H1 (cell line): ENCODE data around the gene CLPTM1L. TPM values are rescaled to one million over a fixed set of nuclear protein-coding genes. Genes with fewer than 3 reads are reported as not detected.

ENCODE experiments used
- CTCF ChIA-PET: fragments of 300-600 bp; sonication (Branson Sonifier 250); formaldehyde crosslinking; loops from one replicate; lab custom pipeline; 2021; ENCODE audit not compliant: partially characterized antibody; lab: Charles Lee
- POLR2A ChIA-PET: fragments of 300-600 bp; sonication (Branson Sonifier 250); formaldehyde crosslinking; loops from one replicate; lab custom pipeline; 2021; ENCODE audit warnings: inconsistent platforms; ENCODE audit not compliant: partially characterized antibody; lab: Charles Lee
- DNase-seq, 2 experiments: peaks; one replicate each; pipeline versions ENCODE4 v3.0.0 to v3.0.0-alpha.2; 2010 to 2022; ENCODE audit warnings: low spot score in 2 of 2, low read depth in 1 of 2, mixed read lengths in 1 of 2
- FAIRE-seq: peaks from 2 replicates; lab custom pipeline; 2011; peaks lifted over from hg19 to GRCh38; lab: Jason Lieb, UNC
- H2AFZ ChIP-seq: 2 replicates; pipeline ENCODE4 v1.8.1; 2012; ENCODE audit warnings: low read length, inconsistent platforms
- H2AK5ac ChIP-seq: 2 replicates; pipeline ENCODE4 v1.6.1; 2013; ENCODE audit warnings: low read depth, low read length
- H2BK120ac ChIP-seq: replicated peaks from 2 replicates; pipeline ENCODE3; 2013; ENCODE audit warnings: low read depth, low read length, inconsistent platforms
- H2BK12ac ChIP-seq: 2 replicates; pipeline ENCODE4 v1.6.1; 2013; ENCODE audit warnings: low read depth, low read length
- H2BK15ac ChIP-seq: 2 replicates; pipeline ENCODE4 v1.6.1; 2013; ENCODE audit warnings: low read length
- H2BK20ac ChIP-seq: 2 replicates; pipeline ENCODE4 v1.6.1; 2013; ENCODE audit warnings: low read length
- H2BK5ac ChIP-seq: 2 replicates; pipeline ENCODE4 v1.6.1; 2013; ENCODE audit warnings: low read depth, low read length
- H3K14ac ChIP-seq: 2 replicates; pipeline ENCODE4 v1.6.1; 2013; ENCODE audit warnings: inconsistent platforms; ENCODE audit not compliant: insufficient read length
- H3K18ac ChIP-seq: 2 replicates; pipeline ENCODE4 v1.6.1; 2013; ENCODE audit warnings: low read length; ENCODE audit errors: extremely low read depth
- H3K23ac ChIP-seq: 2 replicates; pipeline ENCODE4 v1.6.1; 2013; ENCODE audit warnings: inconsistent platforms; ENCODE audit not compliant: insufficient read length
- H3K23me2 ChIP-seq: 2 replicates; pipeline ENCODE4 v1.6.1; 2013; ENCODE audit warnings: low read depth, low read length
- H3K27ac ChIP-seq: 2 replicates; pipeline ENCODE4 v1.6.1; 2011; ENCODE audit warnings: low read depth, low read length, inconsistent platforms
- H3K27me3 ChIP-seq, 4 experiments: replicated peaks in 1 of 4; 1 replicate in 1 of 4; 2 replicates in 3 of 4; pipeline versions ENCODE4 v1.6.1 to v1.8.1; 2011 to 2013; ENCODE audit warnings: low read length in 3 of 4, mild to moderate bottlenecking in 3 of 4, inconsistent platforms in 2 of 4, mixed read lengths in 2 of 4, moderate library complexity in 1 of 4; ENCODE audit not compliant: control insufficient read depth in 3 of 4, insufficient read depth in 3 of 4; ENCODE audit errors: extremely low read depth in 1 of 4
- H3K36me3 ChIP-seq, 4 experiments: 2 replicates each; pipeline versions ENCODE4 v1.6.1 to v1.8.1; 2011 to 2013; ENCODE audit warnings: mild to moderate bottlenecking in 4 of 4, low read length in 3 of 4, moderate library complexity in 2 of 4, control low read depth in 1 of 4, inconsistent platforms in 1 of 4; ENCODE audit not compliant: insufficient read depth in 4 of 4, control insufficient read depth in 2 of 4
- H3K4ac ChIP-seq: replicated peaks from 2 replicates; pipeline ENCODE3; 2013; ENCODE audit warnings: low read length, low read depth, mixed read lengths, inconsistent platforms; ENCODE audit not compliant: insufficient read length
- H3K4me1 ChIP-seq, 4 experiments: replicated peaks in 1 of 4; 1 replicate in 1 of 4; 2 replicates in 3 of 4; pipeline versions ENCODE4 v1.6.1 to v1.8.1; 2011 to 2013; ENCODE audit warnings: low read length in 3 of 4, inconsistent platforms in 2 of 4, mixed read lengths in 1 of 4; ENCODE audit not compliant: insufficient read depth in 4 of 4, control insufficient read depth in 3 of 4
- H3K4me2 ChIP-seq, 2 experiments: 2 replicates each; pipeline versions ENCODE4 v1.6.1 to v1.8.1; 2011 to 2013; ENCODE audit warnings: low read depth in 2 of 2, low read length in 2 of 2, control low read depth in 1 of 2, inconsistent platforms in 1 of 2, mild to moderate bottlenecking in 1 of 2; ENCODE audit not compliant: insufficient read depth in 1 of 2
- H3K4me3 ChIP-seq, 4 experiments: fragments of 200-600, 300-600 bp in 1 of 4; sonication (generic), shearing (Covaris generic), sonication (Bioruptor Twin) in 1 of 4; 2 replicates each; pipeline versions ENCODE4 v1.5.1 to v1.8.1; 2011 to 2016; ENCODE audit warnings: low read length in 4 of 4, low read depth in 3 of 4, control low read depth in 2 of 4, inconsistent platforms in 2 of 4, mild to moderate bottlenecking in 2 of 4, mixed read lengths in 1 of 4, moderate library complexity in 1 of 4; ENCODE audit not compliant: insufficient read depth in 2 of 4; ENCODE audit errors: extremely low read depth in 1 of 4
- H3K56ac ChIP-seq: replicated peaks from 2 replicates; pipeline ENCODE3; 2013; ENCODE audit warnings: low read depth, mild to moderate bottlenecking, mixed read lengths, low read length, inconsistent platforms; ENCODE audit not compliant: insufficient read length
- H3K79me1 ChIP-seq: 2 replicates; pipeline ENCODE4 v1.6.1; 2013; ENCODE audit warnings: low read depth, low read length, control low read depth
- H3K79me2 ChIP-seq, 2 experiments: 2 replicates each; pipeline versions ENCODE4 v1.6.1 to v1.8.1; 2012 to 2013; ENCODE audit warnings: low read length in 2 of 2, mild to moderate bottlenecking in 2 of 2, inconsistent platforms in 1 of 2; ENCODE audit not compliant: insufficient read depth in 2 of 2, control insufficient read depth in 1 of 2
- H3K9ac ChIP-seq, 4 experiments: replicated peaks in 1 of 4; 1 replicate in 1 of 4; 2 replicates in 3 of 4; pipeline versions ENCODE4 v1.6.1 to v1.8.1; 2011 to 2013; ENCODE audit warnings: low read depth in 3 of 4, low read length in 3 of 4, control low read depth in 2 of 4, mild to moderate bottlenecking in 2 of 4, moderate library complexity in 2 of 4, inconsistent platforms in 1 of 4; ENCODE audit errors: extremely low read depth in 1 of 4
- H3K9me3 ChIP-seq, 2 experiments: 2 replicates each; pipeline versions ENCODE4 v1.6.1 to v1.8.1; 2012 to 2013; ENCODE audit warnings: mild to moderate bottlenecking in 2 of 2, moderate library complexity in 2 of 2, control low read depth in 1 of 2, inconsistent platforms in 1 of 2, low read depth in 1 of 2, low read length in 1 of 2, mixed read lengths in 1 of 2; ENCODE audit not compliant: insufficient read depth in 2 of 2
- H4K20me1 ChIP-seq, 2 experiments: replicated peaks in 1 of 2; 2 replicates each; pipeline versions ENCODE3 to v1.8.1; 2011 to 2013; ENCODE audit warnings: inconsistent platforms in 2 of 2, low read length in 2 of 2, mild to moderate bottlenecking in 1 of 2; ENCODE audit not compliant: insufficient read depth in 2 of 2, control insufficient read depth in 1 of 2
- H4K5ac ChIP-seq: 2 replicates; pipeline ENCODE4 v1.6.1; 2013; ENCODE audit warnings: low read length, low read depth, mixed read lengths, inconsistent platforms; ENCODE audit not compliant: insufficient read length
- H4K8ac ChIP-seq: 2 replicates; pipeline ENCODE4 v1.8.0; 2013; ENCODE audit warnings: mild to moderate bottlenecking, moderate library complexity, low read length, inconsistent platforms; ENCODE audit not compliant: insufficient read depth; ENCODE audit errors: extremely low read depth
- H4K91ac ChIP-seq: replicated peaks from 2 replicates; pipeline ENCODE3; 2013; ENCODE audit warnings: low read length, mixed read lengths, inconsistent platforms; ENCODE audit not compliant: insufficient read length
- BACH1 ChIP-seq: IDR thresholded peaks from 2 replicates; pipeline ENCODE4 v1.6.1; 2012; ENCODE audit warnings: low read length, improper control_type of control experiment
- CTCF ChIP-seq, 3 experiments: IDR thresholded peaks; 1 replicate in 2 of 3; 2 replicates in 1 of 3; pipeline versions ENCODE4 v1.5.1 to v1.6.1; 2011; ENCODE audit warnings: low read length in 3 of 3, mild to moderate bottlenecking in 3 of 3, inconsistent platforms in 2 of 3, low read depth in 1 of 3, moderate library complexity in 1 of 3; ENCODE audit not compliant: insufficient read depth in 1 of 3; ENCODE audit errors: control extremely low read depth in 1 of 3
- EP300 ChIP-seq, 2 experiments: IDR thresholded peaks; 1 replicate in 1 of 2; 2 replicates in 1 of 2; pipeline ENCODE4 v1.6.1; 2011 to 2012; ENCODE audit warnings: low read depth in 2 of 2, low read length in 2 of 2, mild to moderate bottlenecking in 2 of 2, borderline replicate concordance in 1 of 2, inconsistent platforms in 1 of 2, moderate library complexity in 1 of 2
- KDM4A ChIP-seq: IDR thresholded peaks from one replicate; pipeline ENCODE4 v1.7.1; 2012; ENCODE audit warnings: low read depth, mild to moderate bottlenecking, moderate library complexity, low read length, inconsistent platforms; ENCODE audit not compliant: severe bottlenecking
- MAFK ChIP-seq: IDR thresholded peaks from 2 replicates; pipeline ENCODE4 v1.6.1; 2012; ENCODE audit warnings: low read depth, mild to moderate bottlenecking, improper control_type of control experiment, low read length
- SIX5 ChIP-seq: IDR thresholded peaks from 2 replicates; pipeline ENCODE4 v1.6.1; 2011; ENCODE audit warnings: mild to moderate bottlenecking, low read depth, low read length
- WGBS, 2 experiments: shearing (Covaris generic) in 1 of 2; methylation state at CpG; one replicate each; pipeline versions ENCODE4 v1.1.6 to v1.1.7; 2013 to 2015; ENCODE audit warnings: low lambda C conversion rate in 2 of 2, mixed read lengths in 2 of 2, inconsistent platforms in 1 of 2, low coverage in 1 of 2, missing lambda C conversion rate in 1 of 2; ENCODE audit not compliant: insufficient replicate concordance in 2 of 2, insufficient coverage in 1 of 2, insufficient read length in 1 of 2; ENCODE audit errors: extremely low coverage in 1 of 2, missing lambda C conversion rate in 1 of 2; 5-methylcytosine and 5-hydroxymethylcytosine counted together
- polyA plus RNA-seq, 7 experiments: library from polyadenylated mRNA; depleted of rRNA in 3 of 7; stranded (reverse) in 5 of 7; unstranded in 2 of 7; fragments of >200 nt in 5 of 7; fragments of 200-250 nt in 2 of 7; gene quantifications; 1 replicate in 5 of 7; 2 replicates in 1 of 7; 4 replicates in 1 of 7; pipeline versions ENCODE4 v1.2.1 to v1.2.3, GENCODE V29; 2011 to 2013; ENCODE audit warnings: missing spikeins in 2 of 7, mixed read lengths in 2 of 7
- total RNA-seq: library from RNA; stranded (reverse); fragmentation: NEBNext Ultra II Directional; extraction: Animal tissue kit (Norgen Biotek cat#: 25700); gene quantifications from 2 replicates; pipeline ENCODE4 v1.2.1, GENCODE V29; 2021

CLPTM1L gene
- total and polyA plus RNA-seq, 2 of the 8 experiments (the other 6 are each of a cell fraction or from before 2014, with no cell fraction given), result 102 to 119 TPM

- Histone ChIP-seq H3K27me3 (no peaks in the 10 kb centered on the region), H3K23me2 (no peaks in the 10 kb centered on the region), H3K27ac (no peak overlapping the region), H3K14ac (no peak overlapping the region), H3K4me3 (no peak overlapping the region), H3K79me2 (peaks cover 0 to 27% of the 10 kb centered on the region in 2 experiments; a peak in 3 of 4 replicates), H2BK20ac (no peak overlapping the region), H3K36me3 (peaks cover 0 to 18% (median 8%) of the 10 kb centered on the region in 4 experiments; a peak in 4 of 8 replicates), H3K4me2 (no peak overlapping the region), H4K8ac (peak overlapping the region; percentile 57; the same call in 1 of the 2 replicates), H2BK15ac (no peak overlapping the region), H3K23ac (no peak overlapping the region), H3K9ac (no peak overlapping the region), H4K20me1 (peaks cover 6 to 12% of the 10 kb centered on the region in 2 experiments), H3K9me3 (no peaks in the 10 kb centered on the region), H4K91ac (no peak overlapping the region), H3K56ac (no peak overlapping the region), H2BK12ac (no peak overlapping the region), H2BK120ac (no peak overlapping the region), H2BK5ac (no peak overlapping the region; the same call in 1 of the 2 replicates), H2AFZ (no peak overlapping the region)
- WGBS, 2 experiments, result 89% methylated on average over 37 of the region's 37 CpGs; no CpG with 5 or more reads in 1 of the 2 experiments
- no peak for DNase-seq
- CTCF ChIA-PET, result interaction anchor here (0.6 kb wide), 2 partner anchors 92 to 106 kb away, joined by 3 read pairs; no protein-coding TSS in a partner anchor
- TF ChIP-seq CTCF (IDR thresholded peaks at IDR 0.05; ENCODE audit: control extremely low read depth in 1 of 3, insufficient read depth in 1 of 3, low read depth in 1 of 3, low read length in 3 of 3) (no peak), MAFK (no peak), SIX5 (no peak), EP300 (IDR thresholded peaks at IDR 0.05; ENCODE audit: borderline replicate concordance in 1 of 2, low read depth in 2 of 2, low read length in 2 of 2) (no peak), BACH1 (no peak), KDM4A (no peak)
- TF ChIP-seq, all 59 proteins: peak for 0
- Histone ChIP-seq H2AK5ac (no peak overlapping the region), H3K18ac (no peak overlapping the region), H3K4ac (no peak overlapping the region), H3K4me1 (no peaks in the 10 kb centered on the region), H4K5ac (no peak overlapping the region), H3K79me1 (peaks cover 3% of the 10 kb centered on the region; the same call in 1 of the 2 replicates)
- no peak for FAIRE-seq
- POLR2A ChIA-PET, result interaction anchor here (0.6 kb wide), 1 partner anchor 67 kb away, joined by 3 read pairs; no protein-coding TSS in a partner anchor
Observed at GRCh38 chr5:1282131-1282992, 62.5 kb downstream of the CLPTM1L start.
